ENCODE results near the gene CCNQ.

DNA sequence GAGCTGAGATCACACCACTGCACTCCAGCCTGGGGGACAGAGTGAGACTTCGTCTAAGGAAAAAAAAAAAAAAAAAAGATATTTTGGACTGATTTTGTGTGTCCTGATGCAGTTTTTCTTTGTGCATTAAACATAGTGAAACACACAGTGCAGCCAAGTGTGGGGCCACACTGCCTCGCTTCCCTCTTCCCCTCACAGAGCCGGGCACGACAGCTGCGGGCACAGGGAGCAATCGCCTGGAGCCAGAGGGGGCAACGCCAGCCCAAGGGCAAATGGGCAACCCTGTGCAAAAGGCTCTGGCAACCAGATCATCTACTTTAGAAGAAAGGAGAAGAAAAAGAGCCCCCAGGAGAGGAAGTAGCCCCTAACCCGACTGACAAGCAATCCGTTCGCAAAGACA is 13.5 kb upstream of the CCNQ start:
- TF ChIP-seq TAF1 (IDR thresholded peaks at IDR 0.05; ENCODE audit: low read depth) (no peak), RAD21 (IDR thresholded peaks at IDR 0.05; ENCODE audit: low read depth) (no peak), EGR1 (IDR thresholded peaks at IDR 0.05) (no peak), CEBPB (IDR thresholded peaks at IDR 0.05) (no peak), TEAD4 (IDR thresholded peaks at IDR 0.05) (no peak), EP300 (IDR thresholded peaks at IDR 0.05; ENCODE audit: borderline replicate concordance) (no peak), YY1 (IDR thresholded peaks at IDR 0.05; ENCODE audit: low read depth) (no peak)

Data from Ishikawa (cell line).